Gastroesophageal sphincter (tissue), 3 donors: ENCODE data around the gene NEURL1.

ENCODE experiments used
- CTCF ChIP-seq, 4 experiments: fragments of 200-600 bp in 2 of 4; fragments of 450-650 bp in 2 of 4; sonication (generic) in 1 of 4; IDR thresholded peaks; one replicate each; pipeline ENCODE4 v1.5.1; 2017 to 2019; ENCODE audit warnings: antibody characterized with exemption in 4 of 4, mild to moderate bottlenecking in 2 of 4, moderate library complexity in 2 of 4
- POLR2A ChIP-seq, 2 donors: fragments of 450-650 bp; IDR thresholded peaks; one replicate each; pipeline ENCODE4 v1.6.1; 2017; ENCODE audit warnings: antibody characterized with exemption in 2 of 2, mild to moderate bottlenecking in 2 of 2, moderate library complexity in 1 of 2

GRCh38 chr10:103479135-103479534, 14.4 kb upstream of the NEURL1 start, which contains the start of gene CALHM3:
- TF ChIP-seq CTCF (IDR thresholded peaks at IDR 0.05) (no peak), POLR2A (IDR thresholded peaks at IDR 0.05) (no peak)
